AG04449 (cell line): ENCODE data around the gene POU2F3.

ENCODE experiments used
- CTCF ChIA-PET: fragments of 350-600 bp; formaldehyde crosslinking; extraction: SDS; loops from one replicate; lab custom pipeline; 2021; ENCODE audit warnings: antibody characterized with exemption; lab: Yijun Ruan, JAX
- POLR2A ChIA-PET: fragments of 400-600, 350-600 bp; formaldehyde crosslinking; extraction: SDS; loops from one replicate; lab custom pipeline; 2020; ENCODE audit warnings: antibody characterized with exemption, inconsistent platforms; lab: Yijun Ruan, JAX
- DNase-seq: peaks from one replicate; pipeline ENCODE4 v3.0.0-alpha.2; 2010; ENCODE audit warnings: low read depth, low spot score
- H3K4me3 ChIP-seq: 2 replicates; pipeline ENCODE4 v1.5.1; 2011; ENCODE audit warnings: low read depth, mild to moderate bottlenecking, control low read depth, low read length
- TF ChIP-seq, protein P1 (sequence below): IDR thresholded peaks from one replicate; pipeline ENCODE4 v1.5.1; 2011; ENCODE audit warnings: mild to moderate bottlenecking, moderate library complexity, low read length, control low read depth, inconsistent platforms; ENCODE audit not compliant: insufficient read depth; ENCODE audit errors: missing control alignments

Gene POU2F3

DNA sequence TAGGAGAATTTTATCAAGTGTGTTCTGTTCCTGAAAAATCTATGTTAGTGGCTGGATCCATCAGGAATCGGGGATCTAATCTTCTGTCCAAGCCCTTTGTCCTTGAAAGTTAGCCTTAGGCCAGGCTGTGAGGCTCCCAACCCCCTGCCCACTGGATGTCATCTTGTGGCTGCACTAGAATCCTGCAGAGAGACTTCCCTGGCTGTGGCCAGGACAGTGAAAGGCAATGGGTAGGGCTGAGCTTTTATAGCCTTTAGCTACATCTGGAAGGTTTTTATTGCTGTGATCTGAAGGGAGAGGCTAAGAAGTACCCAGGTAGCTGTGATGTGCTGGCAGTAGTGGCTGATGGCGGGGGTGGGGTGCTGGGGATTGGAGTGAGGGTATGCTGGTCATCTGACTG is 27.0 kb upstream of the POU2F3 start:
- ChIA-PET POLR2A (no interaction called here), CTCF (interaction anchor here (0.7 to 45.4 kb wide), 13 partner anchors 10 to 368 kb away, joined by 3 to 1135 read pairs (median 4); no protein-coding TSS in a partner anchor)
- peak overlapping the region; percentile 74 for H3K4me3 ChIP-seq
- DNase-seq = no peak
- TF ChIP-seq, protein P1, sequence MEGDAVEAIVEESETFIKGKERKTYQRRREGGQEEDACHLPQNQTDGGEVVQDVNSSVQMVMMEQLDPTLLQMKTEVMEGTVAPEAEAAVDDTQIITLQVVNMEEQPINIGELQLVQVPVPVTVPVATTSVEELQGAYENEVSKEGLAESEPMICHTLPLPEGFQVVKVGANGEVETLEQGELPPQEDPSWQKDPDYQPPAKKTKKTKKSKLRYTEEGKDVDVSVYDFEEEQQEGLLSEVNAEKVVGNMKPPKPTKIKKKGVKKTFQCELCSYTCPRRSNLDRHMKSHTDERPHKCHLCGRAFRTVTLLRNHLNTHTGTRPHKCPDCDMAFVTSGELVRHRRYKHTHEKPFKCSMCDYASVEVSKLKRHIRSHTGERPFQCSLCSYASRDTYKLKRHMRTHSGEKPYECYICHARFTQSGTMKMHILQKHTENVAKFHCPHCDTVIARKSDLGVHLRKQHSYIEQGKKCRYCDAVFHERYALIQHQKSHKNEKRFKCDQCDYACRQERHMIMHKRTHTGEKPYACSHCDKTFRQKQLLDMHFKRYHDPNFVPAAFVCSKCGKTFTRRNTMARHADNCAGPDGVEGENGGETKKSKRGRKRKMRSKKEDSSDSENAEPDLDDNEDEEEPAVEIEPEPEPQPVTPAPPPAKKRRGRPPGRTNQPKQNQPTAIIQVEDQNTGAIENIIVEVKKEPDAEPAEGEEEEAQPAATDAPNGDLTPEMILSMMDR = no peak

DNA sequence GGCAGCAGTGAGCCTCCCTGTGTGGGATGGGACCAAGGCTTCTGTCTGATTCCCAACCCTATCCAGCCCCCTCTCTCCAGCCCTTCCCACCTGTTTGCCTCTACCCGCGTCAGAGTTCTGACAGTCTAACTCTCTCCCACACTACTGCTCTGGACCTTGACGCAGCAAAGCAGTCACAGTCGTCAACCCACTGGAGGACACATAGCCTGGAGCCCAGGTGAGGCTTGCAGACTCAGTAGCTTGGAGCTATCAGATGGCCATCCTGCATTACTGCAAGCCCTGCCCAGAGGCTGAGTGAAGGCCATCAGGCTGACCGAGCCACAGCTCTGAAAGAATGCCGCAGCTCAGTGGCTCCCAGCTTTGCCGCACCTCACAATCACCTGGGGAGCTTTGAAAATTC is 25.4 kb upstream of the POU2F3 start:
- ChIA-PET POLR2A (no interaction called here), CTCF (interaction anchor here (1.0 to 45.4 kb wide), 10 partner anchors 8 to 84 kb away, joined by 4 to 1135 read pairs (median 8); no protein-coding TSS in a partner anchor)
- no peak for DNase-seq
- H3K4me3 ChIP-seq = no peak overlapping the region
- TF ChIP-seq, protein P1 = no peak

DNA sequence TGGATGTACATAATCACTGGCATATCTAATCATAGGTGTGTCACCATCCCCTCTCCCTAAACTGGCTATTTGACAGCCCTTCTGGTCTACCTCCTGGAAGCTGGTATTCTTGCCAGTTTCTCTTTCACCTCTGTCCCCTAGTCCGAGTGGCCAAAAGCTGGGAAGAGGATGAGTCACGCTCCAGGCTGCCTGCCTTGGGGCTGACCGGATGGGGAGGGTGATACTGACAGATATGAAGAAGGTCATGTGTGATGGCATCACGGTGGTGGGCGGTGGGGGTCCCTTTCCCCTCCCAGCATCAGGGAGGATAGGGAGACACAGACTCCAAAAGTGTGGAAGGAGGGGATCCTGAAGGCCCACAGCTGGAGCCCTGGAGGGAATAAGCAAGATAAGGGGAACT is 24.3 kb upstream of the POU2F3 start:
- H3K4me3 ChIP-seq = no peak overlapping the region
- TF ChIP-seq, protein P1 = no peak
- DNase-seq = no peak
- ChIA-PET POLR2A (interaction anchor here (0.6 kb wide), 1 partner anchor 829 kb away, joined by 3 read pairs; no protein-coding TSS in a partner anchor), CTCF (interaction anchor here (0.9 to 45.4 kb wide), 11 partner anchors 9 to 486 kb away, joined by 3 to 1135 read pairs (median 6); no protein-coding TSS in a partner anchor)

DNA sequence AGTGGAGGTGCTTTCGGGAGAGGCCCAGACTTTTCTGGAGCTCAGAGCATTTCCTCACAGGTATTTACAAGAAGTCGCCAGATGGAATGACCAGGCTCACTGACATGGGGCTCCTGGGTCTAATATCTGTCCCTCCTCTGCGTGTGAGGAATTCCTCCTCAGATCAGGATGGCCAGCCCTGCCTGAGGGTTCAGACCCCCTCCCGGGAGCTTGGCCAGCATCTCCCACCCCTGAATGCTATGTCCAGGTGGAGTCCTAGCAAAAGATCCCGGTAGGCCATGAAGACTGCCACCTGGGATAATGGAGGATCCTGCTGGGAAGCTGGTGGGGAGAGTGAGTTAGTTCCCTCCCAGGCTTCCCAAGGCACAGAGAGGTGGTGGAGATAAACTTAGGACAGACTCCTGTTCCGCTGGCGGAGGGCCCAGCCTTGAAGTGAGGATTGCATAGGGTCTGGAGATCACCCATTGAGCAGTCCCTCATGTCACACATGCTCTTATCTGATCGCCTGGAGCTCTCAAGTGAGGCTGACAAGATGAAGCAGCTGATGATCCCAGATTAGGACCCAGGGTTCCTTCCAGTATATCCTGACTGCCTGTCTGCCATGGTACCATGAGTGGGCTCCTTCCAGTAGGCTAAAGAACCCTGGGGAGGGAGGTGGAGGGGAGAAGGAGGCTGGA is 23.4 kb upstream of the POU2F3 start:
- DNase-seq = no peak
- H3K4me3 ChIP-seq = no peak overlapping the region
- TF ChIP-seq, protein P1 = no peak
- ChIA-PET CTCF (interaction anchor here (0.9 to 45.4 kb wide), 11 partner anchors 9 to 487 kb away, joined by 3 to 1135 read pairs (median 4); no protein-coding TSS in a partner anchor), POLR2A (interaction anchor here (0.6 kb wide), 1 partner anchor 830 kb away, joined by 3 read pairs; no protein-coding TSS in a partner anchor)

DNA sequence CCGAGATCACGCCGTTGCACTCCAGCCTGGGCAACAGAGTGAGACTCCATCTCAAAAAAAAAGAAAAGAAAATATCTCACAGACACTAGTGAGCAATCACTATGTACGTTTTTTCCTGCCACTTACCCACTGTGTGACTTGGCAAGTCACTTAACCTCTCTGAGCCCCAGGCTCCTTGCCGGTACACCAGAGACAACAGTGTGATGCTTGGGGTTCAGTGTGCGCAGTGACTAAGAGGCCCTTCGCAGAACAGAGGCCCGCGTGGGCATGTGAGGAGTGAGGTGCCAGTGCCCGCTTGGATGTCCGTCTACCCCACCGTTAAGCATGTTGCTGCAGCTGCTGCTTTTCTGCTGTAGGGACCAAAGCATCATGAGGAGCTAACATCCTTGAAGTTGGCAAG is 22.4 kb upstream of the POU2F3 start:
- POLR2A ChIA-PET = no interaction called here
- H3K4me3 ChIP-seq = no peak overlapping the region
- DNase-seq = no peak
- CTCF ChIA-PET = interaction anchor here (1.2 to 45.4 kb wide), 4 partner anchors 10 to 81 kb away, joined by 3 to 1135 read pairs (median 37); no protein-coding TSS in a partner anchor
- TF ChIP-seq, protein P1 = no peak
